Smooth muscle cell (in vitro differentiated cells): ENCODE results near the gene RPS18. TPM values are rescaled to one million over a fixed set of nuclear protein-coding genes. Genes with fewer than 3 reads are reported as not detected.

ENCODE experiments used
- DNase-seq: peaks from one replicate; lab custom pipeline; 2025; ENCODE audit not compliant: unreplicated experiment; lab: John Stamatoyannopoulos, UW
- H2AFZ ChIP-seq: fragments of 200-600 bp; sonication (generic); 2 replicates; pipeline ENCODE4 v1.6.0; 2016; ENCODE audit warnings: antibody characterized with exemption, low read depth, mild to moderate bottlenecking
- H3F3A ChIP-seq: fragments of 200-600 bp; sonication (generic); 2 replicates; pipeline ENCODE4 v1.6.0; 2017; ENCODE audit warnings: antibody characterized with exemption, low read depth
- H3K27ac ChIP-seq: fragments of 200-600 bp; sonication (generic); 2 replicates; pipeline ENCODE4 v1.5.1; 2016; ENCODE audit warnings: low read depth, mild to moderate bottlenecking
- H3K27me3 ChIP-seq: fragments of 200-600 bp; sonication (generic); 2 replicates; pipeline ENCODE4 v1.6.1; 2016; ENCODE audit warnings: low read depth, mild to moderate bottlenecking
- H3K36me3 ChIP-seq: fragments of 200-600 bp; sonication (generic); 2 replicates; pipeline ENCODE4 v1.5.1; 2016; ENCODE audit warnings: low read depth
- H3K4me1 ChIP-seq: fragments of 200-600 bp; sonication (generic); 2 replicates; pipeline ENCODE4 v1.5.1; 2016; ENCODE audit warnings: low read depth
- H3K4me2 ChIP-seq: fragments of 200-600 bp; sonication (generic); 2 replicates; pipeline ENCODE4 v1.6.0; 2016; ENCODE audit warnings: mild to moderate bottlenecking
- H3K4me3 ChIP-seq: fragments of 200-600 bp; sonication (generic); 2 replicates; pipeline ENCODE4 v1.5.1; 2016; ENCODE audit warnings: mild to moderate bottlenecking
- H3K79me2 ChIP-seq: fragments of 200-600 bp; sonication (generic); 2 replicates; pipeline ENCODE4 v1.6.0; 2016; ENCODE audit warnings: low read depth, mild to moderate bottlenecking
- H3K9ac ChIP-seq: fragments of 200-600 bp; sonication (generic); 2 replicates; pipeline ENCODE4 v1.6.0; 2016; ENCODE audit warnings: low read depth
- H3K9me3 ChIP-seq: fragments of 200-600 bp; sonication (generic); replicated peaks from 2 replicates; pipeline ENCODE4 v1.5.1; 2016; ENCODE audit warnings: low read depth
- H4K20me1 ChIP-seq: fragments of 200-600 bp; sonication (generic); 2 replicates; pipeline ENCODE4 v1.6.0; 2016; ENCODE audit warnings: low read depth
- WGBS: methylation state at CpG from one replicate; pipeline ENCODE4 v1.1.7; 2016; ENCODE audit warnings: low lambda C conversion rate; 5-methylcytosine and 5-hydroxymethylcytosine counted together
- polyA plus RNA-seq: library from polyadenylated mRNA; unstranded; fragments of >200 nt; fragmentation: Nextera tagmentation; extraction: Ambion mirVana; gene quantifications from 2 replicates; pipeline ENCODE4 v1.2.1, GENCODE V29; 2016
- total RNA-seq: library from RNA; depleted of rRNA; stranded (reverse); fragments of >200 nt; gene quantifications from 2 replicates; pipeline ENCODE4 v1.2.3, GENCODE V29; 2014
- TF ChIP-seq, protein P1 (sequence below): fragments of 200-600 bp; sonication (generic); IDR thresholded peaks from 2 replicates; pipeline ENCODE4 v1.5.1; 2017; ENCODE audit warnings: borderline replicate concordance, mild to moderate bottlenecking, antibody characterized with exemption; ENCODE audit not compliant: insufficient read depth, poor library complexity, severe bottlenecking

Gene RPS18
- total and polyA plus RNA-seq, 2 experiments from 2014 or later = 1,848 to 3,261 TPM

DNA sequence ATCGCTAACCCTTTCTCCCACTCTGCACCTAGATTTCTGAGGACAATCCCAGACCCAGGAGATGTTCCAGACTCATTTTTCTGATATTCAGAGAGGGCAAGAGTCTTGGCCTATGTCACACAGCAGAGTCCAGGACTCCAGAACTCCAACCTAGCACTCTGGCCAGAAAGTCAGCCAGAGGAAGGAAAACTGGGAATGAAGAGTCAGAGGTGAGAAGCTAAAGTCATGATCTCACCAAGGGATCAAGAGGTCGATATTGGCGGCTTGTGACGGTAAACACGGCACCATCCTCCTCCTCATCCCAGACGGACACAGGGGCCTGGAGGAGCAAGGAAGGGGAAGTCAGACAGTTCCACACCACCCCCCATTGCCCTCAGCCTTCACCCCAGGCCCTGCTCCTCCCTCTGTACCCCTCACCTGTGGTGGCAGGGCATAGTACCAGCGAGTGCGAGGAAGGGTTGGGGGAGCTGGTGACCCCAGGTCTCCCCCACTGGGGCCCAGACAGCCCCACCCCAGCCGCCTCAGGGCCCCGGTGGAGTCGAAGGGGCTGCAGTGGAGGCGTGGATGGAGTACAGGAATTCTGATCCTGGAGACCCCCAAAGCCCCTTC is 25.0 kb downstream of the RPS18 start:
- H3K36me3 ChIP-seq = no peaks in the 10 kb centered on the region
- H3F3A ChIP-seq = peaks cover 15% of the 10 kb centered on the region
- peaks cover 13% of the 10 kb centered on the region for H4K20me1 ChIP-seq
- peak overlapping the region; percentile 95 for H3K9ac ChIP-seq
- TF ChIP-seq, protein P1, sequence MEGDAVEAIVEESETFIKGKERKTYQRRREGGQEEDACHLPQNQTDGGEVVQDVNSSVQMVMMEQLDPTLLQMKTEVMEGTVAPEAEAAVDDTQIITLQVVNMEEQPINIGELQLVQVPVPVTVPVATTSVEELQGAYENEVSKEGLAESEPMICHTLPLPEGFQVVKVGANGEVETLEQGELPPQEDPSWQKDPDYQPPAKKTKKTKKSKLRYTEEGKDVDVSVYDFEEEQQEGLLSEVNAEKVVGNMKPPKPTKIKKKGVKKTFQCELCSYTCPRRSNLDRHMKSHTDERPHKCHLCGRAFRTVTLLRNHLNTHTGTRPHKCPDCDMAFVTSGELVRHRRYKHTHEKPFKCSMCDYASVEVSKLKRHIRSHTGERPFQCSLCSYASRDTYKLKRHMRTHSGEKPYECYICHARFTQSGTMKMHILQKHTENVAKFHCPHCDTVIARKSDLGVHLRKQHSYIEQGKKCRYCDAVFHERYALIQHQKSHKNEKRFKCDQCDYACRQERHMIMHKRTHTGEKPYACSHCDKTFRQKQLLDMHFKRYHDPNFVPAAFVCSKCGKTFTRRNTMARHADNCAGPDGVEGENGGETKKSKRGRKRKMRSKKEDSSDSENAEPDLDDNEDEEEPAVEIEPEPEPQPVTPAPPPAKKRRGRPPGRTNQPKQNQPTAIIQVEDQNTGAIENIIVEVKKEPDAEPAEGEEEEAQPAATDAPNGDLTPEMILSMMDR = no peak
- H3K4me2 ChIP-seq = peak overlapping the region; percentile 88
- peaks cover 20% of the 10 kb centered on the region for H3K79me2 ChIP-seq
- H3K27me3 ChIP-seq = no peaks in the 10 kb centered on the region
- no peak overlapping the region for H2AFZ ChIP-seq
- 70% methylated on average over 12 of the region's 12 CpGs for whole genome bisulfite sequencing
- peak overlapping the region; percentile 74 for H3K4me3 ChIP-seq
- no peaks in the 10 kb centered on the region for H3K9me3 ChIP-seq
- peak overlapping the region; percentile 95 for H3K27ac ChIP-seq
- no peak for DNase-seq
- peaks cover 9% of the 10 kb centered on the region for H3K4me1 ChIP-seq

GRCh38 chr6:33297406-33297955 is 25.6 kb downstream of the RPS18 start:
- H3K4me2 ChIP-seq = peak overlapping the region; percentile 88
- H3K79me2 ChIP-seq = peaks cover 24% of the 10 kb centered on the region
- H4K20me1 ChIP-seq = peaks cover 13% of the 10 kb centered on the region
- no peaks in the 10 kb centered on the region for H3K36me3 ChIP-seq
- peak overlapping the region; percentile 95 for H3K27ac ChIP-seq
- peaks cover 12% of the 10 kb centered on the region for H3F3A ChIP-seq
- H3K4me1 ChIP-seq = peaks cover 9% of the 10 kb centered on the region
- DNase-seq = no peak
- H3K9me3 ChIP-seq = no peaks in the 10 kb centered on the region
- H2AFZ ChIP-seq = no peak overlapping the region
- no peaks in the 10 kb centered on the region for H3K27me3 ChIP-seq
- H3K4me3 ChIP-seq = peak overlapping the region; percentile 74
- H3K9ac ChIP-seq = peak overlapping the region; percentile 95
- WGBS = 7% methylated on average over 15 of the region's 16 CpGs
- TF ChIP-seq, protein P1 = no peak

DNA sequence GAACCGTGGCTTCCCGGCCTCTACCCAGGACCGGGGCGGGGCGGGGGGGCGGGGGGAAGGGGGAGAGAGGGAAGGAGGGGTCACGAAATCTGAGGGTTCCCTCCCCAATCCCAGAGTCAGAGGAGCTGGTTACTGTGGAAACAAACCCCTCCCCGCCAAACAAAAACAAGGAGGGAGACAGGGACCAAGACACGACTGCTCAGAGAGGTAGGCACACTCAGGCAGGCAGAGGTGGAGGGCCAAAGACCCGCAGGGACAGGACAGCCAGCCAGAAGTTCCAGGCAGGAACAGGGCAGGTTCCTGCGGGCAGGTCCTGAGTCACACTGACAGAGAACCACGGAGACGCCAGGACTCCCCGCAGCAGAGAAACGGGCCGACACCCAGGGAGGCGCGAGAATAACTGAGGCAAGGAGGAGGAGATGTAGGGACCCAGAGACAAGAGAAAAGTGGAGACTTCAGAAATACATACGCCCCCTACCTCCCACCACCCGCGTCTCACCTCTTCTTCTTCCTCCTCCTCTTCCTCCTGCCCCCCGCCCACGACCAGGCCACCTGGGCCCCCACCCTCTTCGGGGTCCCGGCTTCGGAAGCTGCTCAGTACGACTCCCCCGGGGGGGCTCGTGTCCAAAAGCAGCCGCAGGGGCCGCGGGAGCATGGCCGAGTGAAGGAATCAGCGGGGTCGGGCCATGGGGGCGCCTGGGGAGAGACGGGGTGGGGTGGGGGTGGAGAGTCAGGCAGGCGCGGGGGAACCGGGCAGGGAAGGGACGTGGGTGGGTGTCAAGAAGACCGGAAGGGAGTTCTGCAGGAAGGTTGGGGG is 26.3 kb downstream of the RPS18 start:
- Histone ChIP-seq H3K9ac (peak overlapping the region; percentile 95), H2AFZ (no peak overlapping the region), H4K20me1 (peaks cover 14% of the 10 kb centered on the region), H3K4me2 (peak overlapping the region; percentile 88), H3K4me3 (peak overlapping the region; percentile 74), H3F3A (peaks cover 5% of the 10 kb centered on the region), H3K27ac (peak overlapping the region; percentile 95), H3K79me2 (peaks cover 31% of the 10 kb centered on the region), H3K9me3 (no peaks in the 10 kb centered on the region), H3K36me3 (no peaks in the 10 kb centered on the region), H3K4me1 (peaks cover 9% of the 10 kb centered on the region), H3K27me3 (no peaks in the 10 kb centered on the region)
- WGBS = 0% methylated on average over 23 of the region's 42 CpGs
- TF ChIP-seq, protein P1 = no peak
- peak; percentile 32 for DNase-seq
